PFSK-1 (cell line): ENCODE measurements around the gene SCART1.

Source experiments
- FOXP2 ChIP-seq: optimal IDR thresholded peaks from 2 replicates; pipeline ENCODE3; 2011; ENCODE audit warnings: borderline replicate concordance, control low read depth, inconsistent platforms; ENCODE audit not compliant: insufficient read depth; ENCODE audit errors: extremely low read length, extremely low read depth
- POLR2AphosphoS5 ChIP-seq: IDR thresholded peaks from 2 replicates; pipeline ENCODE4 v1.6.1; 2012; ENCODE audit warnings: low read depth, mild to moderate bottlenecking, control low read depth, low read length, moderate library complexity
- SIN3A ChIP-seq: IDR thresholded peaks from 2 replicates; pipeline ENCODE4 v1.6.1; 2012; ENCODE audit warnings: mild to moderate bottlenecking, low read length, moderate library complexity, borderline replicate concordance; ENCODE audit not compliant: insufficient read depth
- TAF1 ChIP-seq: IDR thresholded peaks from 2 replicates; pipeline ENCODE4 v1.6.1; 2012; ENCODE audit warnings: low read length, control low read depth, borderline replicate concordance; ENCODE audit not compliant: insufficient read depth
- TF ChIP-seq, protein P1 (sequence below), 2 experiments: IDR thresholded peaks; 2 replicates each; pipeline versions ENCODE4 v1.6.1 to v1.8.0; 2011 to 2012; ENCODE audit warnings: low read depth in 2 of 2, low read length in 2 of 2, control low read depth in 1 of 2, inconsistent platforms in 1 of 2, mild to moderate bottlenecking in 1 of 2, moderate library complexity in 1 of 2; ENCODE audit not compliant: insufficient read depth in 1 of 2

SCART1 gene

DNA sequence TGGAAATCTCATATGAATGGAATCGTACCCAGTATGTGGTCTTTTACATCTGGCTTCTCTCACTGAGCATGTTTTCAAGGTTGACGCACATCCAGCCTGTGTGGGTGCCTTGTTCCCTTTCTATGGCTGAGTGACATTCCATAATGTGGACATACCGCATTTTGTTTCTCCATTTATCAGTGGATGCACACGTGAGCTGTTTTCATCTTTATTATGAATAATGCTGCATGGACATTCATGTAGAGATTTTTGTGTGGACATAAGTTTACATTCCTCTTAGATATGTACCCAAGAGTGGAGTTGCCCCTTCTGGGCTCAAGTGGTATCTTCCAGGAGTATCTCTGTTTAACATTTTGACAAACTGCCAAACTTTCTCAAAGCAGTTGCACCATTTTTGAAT lies 1.3 kb upstream of the SCART1 start:
- TF ChIP-seq FOXP2 (no peak), TAF1 (no peak)

DNA sequence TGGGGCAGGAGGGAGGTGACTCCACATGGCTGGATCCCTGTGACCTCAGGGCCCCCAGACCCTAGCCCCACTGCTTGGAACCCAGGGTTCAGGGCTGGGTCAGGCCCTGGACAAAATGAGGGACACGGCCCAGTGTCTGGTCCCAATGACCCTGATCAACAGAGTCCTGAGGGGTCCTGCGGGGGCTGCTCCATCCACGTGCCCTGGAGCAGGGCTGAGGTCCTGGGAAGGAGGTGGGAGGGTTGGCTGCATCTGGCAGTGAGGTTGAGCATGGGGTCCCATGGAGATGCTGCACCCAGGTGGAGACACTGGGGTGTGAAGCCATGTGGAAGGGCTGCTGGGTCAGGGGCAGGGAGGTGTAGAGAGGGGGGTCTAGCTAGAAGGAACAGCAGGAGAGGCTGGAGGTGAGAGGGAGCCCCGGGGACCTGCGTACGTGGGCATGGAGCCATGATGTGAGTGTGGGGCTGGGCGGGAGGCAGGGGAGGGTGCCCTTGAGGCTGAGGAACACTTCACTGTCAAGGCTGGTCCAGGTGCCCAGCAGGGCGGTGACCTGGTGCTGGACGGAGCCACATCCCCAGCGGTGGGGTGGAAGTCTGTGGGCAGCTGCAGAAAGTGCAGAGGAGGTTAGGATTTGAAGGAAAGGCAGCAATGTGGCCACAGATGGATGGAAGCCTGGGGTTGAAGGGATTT lies 604 bp downstream of the SCART1 start:
- no peak for TF ChIP-seq POLR2AphosphoS5
- no peak for TF ChIP-seq SIN3A
- TF ChIP-seq, protein P1, sequence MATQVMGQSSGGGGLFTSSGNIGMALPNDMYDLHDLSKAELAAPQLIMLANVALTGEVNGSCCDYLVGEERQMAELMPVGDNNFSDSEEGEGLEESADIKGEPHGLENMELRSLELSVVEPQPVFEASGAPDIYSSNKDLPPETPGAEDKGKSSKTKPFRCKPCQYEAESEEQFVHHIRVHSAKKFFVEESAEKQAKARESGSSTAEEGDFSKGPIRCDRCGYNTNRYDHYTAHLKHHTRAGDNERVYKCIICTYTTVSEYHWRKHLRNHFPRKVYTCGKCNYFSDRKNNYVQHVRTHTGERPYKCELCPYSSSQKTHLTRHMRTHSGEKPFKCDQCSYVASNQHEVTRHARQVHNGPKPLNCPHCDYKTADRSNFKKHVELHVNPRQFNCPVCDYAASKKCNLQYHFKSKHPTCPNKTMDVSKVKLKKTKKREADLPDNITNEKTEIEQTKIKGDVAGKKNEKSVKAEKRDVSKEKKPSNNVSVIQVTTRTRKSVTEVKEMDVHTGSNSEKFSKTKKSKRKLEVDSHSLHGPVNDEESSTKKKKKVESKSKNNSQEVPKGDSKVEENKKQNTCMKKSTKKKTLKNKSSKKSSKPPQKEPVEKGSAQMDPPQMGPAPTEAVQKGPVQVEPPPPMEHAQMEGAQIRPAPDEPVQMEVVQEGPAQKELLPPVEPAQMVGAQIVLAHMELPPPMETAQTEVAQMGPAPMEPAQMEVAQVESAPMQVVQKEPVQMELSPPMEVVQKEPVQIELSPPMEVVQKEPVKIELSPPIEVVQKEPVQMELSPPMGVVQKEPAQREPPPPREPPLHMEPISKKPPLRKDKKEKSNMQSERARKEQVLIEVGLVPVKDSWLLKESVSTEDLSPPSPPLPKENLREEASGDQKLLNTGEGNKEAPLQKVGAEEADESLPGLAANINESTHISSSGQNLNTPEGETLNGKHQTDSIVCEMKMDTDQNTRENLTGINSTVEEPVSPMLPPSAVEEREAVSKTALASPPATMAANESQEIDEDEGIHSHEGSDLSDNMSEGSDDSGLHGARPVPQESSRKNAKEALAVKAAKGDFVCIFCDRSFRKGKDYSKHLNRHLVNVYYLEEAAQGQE (IDR thresholded peaks at IDR 0.05; ENCODE audit: insufficient read depth in 1 of 2, low read depth in 2 of 2, low read length in 2 of 2): no peak
- TF ChIP-seq TAF1: no peak
- TF ChIP-seq FOXP2: no peak

DNA sequence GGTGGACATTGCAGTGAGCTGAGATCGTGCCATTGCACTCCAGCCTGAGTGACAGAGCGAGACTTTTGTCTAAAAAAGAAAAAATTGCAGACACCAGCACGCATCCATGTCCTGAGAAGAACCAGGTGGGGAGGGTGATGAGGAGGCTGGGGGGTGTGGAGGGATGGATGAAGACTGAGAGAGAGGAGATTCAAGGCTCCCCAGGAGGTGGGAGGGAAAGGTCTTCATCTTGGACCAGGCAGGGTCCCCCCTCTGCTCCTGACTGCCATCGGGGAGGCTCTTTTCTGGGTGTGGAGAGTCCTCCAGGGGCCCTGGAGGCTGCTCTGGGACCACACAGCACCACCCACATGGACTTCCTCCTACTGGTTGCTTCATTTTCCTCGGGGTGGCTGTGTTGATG lies 1.5 kb downstream of the SCART1 start:
- TF ChIP-seq TAF1 (no peak), SIN3A (no peak), POLR2AphosphoS5 (no peak), FOXP2 (no peak)
- TF ChIP-seq, protein P1 (IDR thresholded peaks at IDR 0.05; ENCODE audit: insufficient read depth in 1 of 2, low read depth in 2 of 2, low read length in 2 of 2): no peak

DNA sequence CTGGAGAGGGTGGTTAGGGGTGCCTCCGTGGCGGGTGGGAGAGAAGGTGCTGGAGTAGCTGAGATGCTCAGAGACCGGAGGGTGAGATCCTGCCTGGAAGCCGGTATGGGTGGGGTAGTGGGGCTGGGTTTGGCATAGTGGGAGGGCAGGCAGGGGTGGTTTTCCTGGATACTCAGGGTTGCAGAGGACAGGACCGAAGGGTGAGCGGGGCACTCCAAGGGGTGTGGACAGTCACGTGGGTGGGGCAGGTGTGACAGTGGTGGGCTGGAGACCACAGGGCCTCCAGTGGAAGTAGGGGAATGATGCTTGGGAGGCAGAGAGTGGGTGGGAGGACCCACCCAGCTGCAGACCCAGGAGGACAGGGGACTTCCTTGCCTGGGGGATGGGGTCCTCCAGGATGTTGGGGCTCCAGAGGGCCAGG lies 1.9 kb downstream of the SCART1 start:
- TF ChIP-seq TAF1 (no peak), FOXP2 (no peak), POLR2AphosphoS5 (no peak), SIN3A (no peak)
- TF ChIP-seq, protein P1 (IDR thresholded peaks at IDR 0.05; ENCODE audit: insufficient read depth in 1 of 2, low read depth in 2 of 2, low read length in 2 of 2): no peak

DNA sequence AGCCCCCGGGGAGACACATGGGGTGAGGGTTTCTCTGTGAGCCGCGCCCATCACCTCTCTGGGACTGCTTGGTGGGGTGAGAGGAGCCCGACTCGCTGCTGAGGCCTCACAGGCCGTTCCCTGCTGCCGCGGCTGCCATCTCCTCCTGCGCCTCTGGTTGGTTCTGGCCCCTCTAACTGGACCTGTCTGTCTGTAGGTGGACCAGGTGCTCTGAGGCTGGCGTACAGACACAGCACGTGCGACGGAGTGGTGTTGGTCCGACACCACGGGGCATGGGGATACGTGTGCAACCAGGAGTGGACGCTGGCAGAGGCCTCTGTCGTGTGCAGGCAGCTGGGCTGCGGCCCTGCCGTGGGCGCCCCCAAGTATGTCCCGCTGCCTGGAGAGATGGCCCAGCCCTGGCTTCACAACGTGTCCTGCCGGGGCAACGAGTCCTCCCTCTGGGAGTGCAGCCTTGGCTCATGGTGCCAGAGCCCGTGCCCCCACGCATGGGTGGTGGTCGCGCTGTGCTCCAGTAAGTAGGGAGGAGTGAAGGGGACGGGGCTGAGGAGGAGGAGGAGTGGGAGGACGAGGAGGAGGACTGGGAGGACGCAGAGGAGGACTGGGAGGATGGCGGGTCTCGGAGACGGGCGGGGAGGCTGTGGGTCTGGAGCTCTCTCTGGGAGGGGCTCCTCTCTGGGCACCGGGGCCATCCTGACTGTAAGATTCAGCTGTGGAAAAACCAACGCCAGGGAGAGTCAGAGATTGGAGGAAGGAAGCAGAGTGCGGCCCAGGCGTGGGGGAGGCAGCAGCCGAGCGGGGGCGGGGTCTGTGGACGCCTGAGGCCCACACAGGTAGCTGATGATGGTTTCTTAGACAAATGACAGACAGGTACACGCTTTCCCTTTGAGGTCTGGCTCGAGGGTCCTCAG lies 2.6 kb downstream of the SCART1 start:
- TF ChIP-seq POLR2AphosphoS5 (no peak), SIN3A (no peak), TAF1 (no peak), FOXP2 (no peak)
- TF ChIP-seq, protein P1 (IDR thresholded peaks at IDR 0.05; ENCODE audit: insufficient read depth in 1 of 2, low read depth in 2 of 2, low read length in 2 of 2): no peak
